H1 (cell line): ENCODE data around the gene ZNF30. TPM values are rescaled to one million over a fixed set of nuclear protein-coding genes. Genes with fewer than 3 reads are reported as not detected.

Source experiments
- CTCF ChIA-PET: fragments of 300-600 bp; sonication (Branson Sonifier 250); formaldehyde crosslinking; loops from one replicate; lab custom pipeline; 2021; ENCODE audit not compliant: partially characterized antibody; lab: Charles Lee
- POLR2A ChIA-PET: fragments of 300-600 bp; sonication (Branson Sonifier 250); formaldehyde crosslinking; loops from one replicate; lab custom pipeline; 2021; ENCODE audit warnings: inconsistent platforms; ENCODE audit not compliant: partially characterized antibody; lab: Charles Lee
- DNase-seq, 2 experiments: peaks; one replicate each; pipeline versions ENCODE4 v3.0.0 to v3.0.0-alpha.2; 2010 to 2022; ENCODE audit warnings: low spot score in 2 of 2, low read depth in 1 of 2, mixed read lengths in 1 of 2
- FAIRE-seq: peaks from 2 replicates; lab custom pipeline; 2011; peaks lifted over from hg19 to GRCh38; lab: Jason Lieb, UNC
- H2AFZ ChIP-seq: 2 replicates; pipeline ENCODE4 v1.8.1; 2012; ENCODE audit warnings: low read length, inconsistent platforms
- H2AK5ac ChIP-seq: 2 replicates; pipeline ENCODE4 v1.6.1; 2013; ENCODE audit warnings: low read depth, low read length
- H2BK120ac ChIP-seq: replicated peaks from 2 replicates; pipeline ENCODE3; 2013; ENCODE audit warnings: low read depth, low read length, inconsistent platforms
- H2BK12ac ChIP-seq: 2 replicates; pipeline ENCODE4 v1.6.1; 2013; ENCODE audit warnings: low read depth, low read length
- H2BK15ac ChIP-seq: 2 replicates; pipeline ENCODE4 v1.6.1; 2013; ENCODE audit warnings: low read length
- H2BK20ac ChIP-seq: 2 replicates; pipeline ENCODE4 v1.6.1; 2013; ENCODE audit warnings: low read length
- H2BK5ac ChIP-seq: 2 replicates; pipeline ENCODE4 v1.6.1; 2013; ENCODE audit warnings: low read depth, low read length
- H3K14ac ChIP-seq: 2 replicates; pipeline ENCODE4 v1.6.1; 2013; ENCODE audit warnings: inconsistent platforms; ENCODE audit not compliant: insufficient read length
- H3K18ac ChIP-seq: 2 replicates; pipeline ENCODE4 v1.6.1; 2013; ENCODE audit warnings: low read length; ENCODE audit errors: extremely low read depth
- H3K23ac ChIP-seq: 2 replicates; pipeline ENCODE4 v1.6.1; 2013; ENCODE audit warnings: inconsistent platforms; ENCODE audit not compliant: insufficient read length
- H3K23me2 ChIP-seq: 2 replicates; pipeline ENCODE4 v1.6.1; 2013; ENCODE audit warnings: low read depth, low read length
- H3K27ac ChIP-seq: 2 replicates; pipeline ENCODE4 v1.6.1; 2011; ENCODE audit warnings: low read depth, low read length, inconsistent platforms
- H3K27me3 ChIP-seq, 4 experiments: replicated peaks in 1 of 4; 1 replicate in 1 of 4; 2 replicates in 3 of 4; pipeline versions ENCODE4 v1.6.1 to v1.8.1; 2011 to 2013; ENCODE audit warnings: low read length in 3 of 4, mild to moderate bottlenecking in 3 of 4, inconsistent platforms in 2 of 4, mixed read lengths in 2 of 4, moderate library complexity in 1 of 4; ENCODE audit not compliant: control insufficient read depth in 3 of 4, insufficient read depth in 3 of 4; ENCODE audit errors: extremely low read depth in 1 of 4
- H3K36me3 ChIP-seq, 4 experiments: 2 replicates each; pipeline versions ENCODE4 v1.6.1 to v1.8.1; 2011 to 2013; ENCODE audit warnings: mild to moderate bottlenecking in 4 of 4, low read length in 3 of 4, moderate library complexity in 2 of 4, control low read depth in 1 of 4, inconsistent platforms in 1 of 4; ENCODE audit not compliant: insufficient read depth in 4 of 4, control insufficient read depth in 2 of 4
- H3K4ac ChIP-seq: replicated peaks from 2 replicates; pipeline ENCODE3; 2013; ENCODE audit warnings: low read length, low read depth, mixed read lengths, inconsistent platforms; ENCODE audit not compliant: insufficient read length
- H3K4me1 ChIP-seq, 4 experiments: replicated peaks in 1 of 4; 1 replicate in 1 of 4; 2 replicates in 3 of 4; pipeline versions ENCODE4 v1.6.1 to v1.8.1; 2011 to 2013; ENCODE audit warnings: low read length in 3 of 4, inconsistent platforms in 2 of 4, mixed read lengths in 1 of 4; ENCODE audit not compliant: insufficient read depth in 4 of 4, control insufficient read depth in 3 of 4
- H3K4me2 ChIP-seq, 2 experiments: 2 replicates each; pipeline versions ENCODE4 v1.6.1 to v1.8.1; 2011 to 2013; ENCODE audit warnings: low read depth in 2 of 2, low read length in 2 of 2, control low read depth in 1 of 2, inconsistent platforms in 1 of 2, mild to moderate bottlenecking in 1 of 2; ENCODE audit not compliant: insufficient read depth in 1 of 2
- H3K4me3 ChIP-seq, 4 experiments: fragments of 200-600, 300-600 bp in 1 of 4; sonication (generic), shearing (Covaris generic), sonication (Bioruptor Twin) in 1 of 4; 2 replicates each; pipeline versions ENCODE4 v1.5.1 to v1.8.1; 2011 to 2016; ENCODE audit warnings: low read length in 4 of 4, low read depth in 3 of 4, control low read depth in 2 of 4, inconsistent platforms in 2 of 4, mild to moderate bottlenecking in 2 of 4, mixed read lengths in 1 of 4, moderate library complexity in 1 of 4; ENCODE audit not compliant: insufficient read depth in 2 of 4; ENCODE audit errors: extremely low read depth in 1 of 4
- H3K56ac ChIP-seq: replicated peaks from 2 replicates; pipeline ENCODE3; 2013; ENCODE audit warnings: low read depth, mild to moderate bottlenecking, mixed read lengths, low read length, inconsistent platforms; ENCODE audit not compliant: insufficient read length
- H3K79me1 ChIP-seq: 2 replicates; pipeline ENCODE4 v1.6.1; 2013; ENCODE audit warnings: low read depth, low read length, control low read depth
- H3K79me2 ChIP-seq, 2 experiments: 2 replicates each; pipeline versions ENCODE4 v1.6.1 to v1.8.1; 2012 to 2013; ENCODE audit warnings: low read length in 2 of 2, mild to moderate bottlenecking in 2 of 2, inconsistent platforms in 1 of 2; ENCODE audit not compliant: insufficient read depth in 2 of 2, control insufficient read depth in 1 of 2
- H3K9ac ChIP-seq, 4 experiments: replicated peaks in 1 of 4; 1 replicate in 1 of 4; 2 replicates in 3 of 4; pipeline versions ENCODE4 v1.6.1 to v1.8.1; 2011 to 2013; ENCODE audit warnings: low read depth in 3 of 4, low read length in 3 of 4, control low read depth in 2 of 4, mild to moderate bottlenecking in 2 of 4, moderate library complexity in 2 of 4, inconsistent platforms in 1 of 4; ENCODE audit errors: extremely low read depth in 1 of 4
- H3K9me3 ChIP-seq, 2 experiments: 2 replicates each; pipeline versions ENCODE4 v1.6.1 to v1.8.1; 2012 to 2013; ENCODE audit warnings: mild to moderate bottlenecking in 2 of 2, moderate library complexity in 2 of 2, control low read depth in 1 of 2, inconsistent platforms in 1 of 2, low read depth in 1 of 2, low read length in 1 of 2, mixed read lengths in 1 of 2; ENCODE audit not compliant: insufficient read depth in 2 of 2
- H4K20me1 ChIP-seq, 2 experiments: replicated peaks in 1 of 2; 2 replicates each; pipeline versions ENCODE3 to v1.8.1; 2011 to 2013; ENCODE audit warnings: inconsistent platforms in 2 of 2, low read length in 2 of 2, mild to moderate bottlenecking in 1 of 2; ENCODE audit not compliant: insufficient read depth in 2 of 2, control insufficient read depth in 1 of 2
- H4K5ac ChIP-seq: 2 replicates; pipeline ENCODE4 v1.6.1; 2013; ENCODE audit warnings: low read length, low read depth, mixed read lengths, inconsistent platforms; ENCODE audit not compliant: insufficient read length
- H4K8ac ChIP-seq: 2 replicates; pipeline ENCODE4 v1.8.0; 2013; ENCODE audit warnings: mild to moderate bottlenecking, moderate library complexity, low read length, inconsistent platforms; ENCODE audit not compliant: insufficient read depth; ENCODE audit errors: extremely low read depth
- H4K91ac ChIP-seq: replicated peaks from 2 replicates; pipeline ENCODE3; 2013; ENCODE audit warnings: low read length, mixed read lengths, inconsistent platforms; ENCODE audit not compliant: insufficient read length
- SP2 ChIP-seq: IDR thresholded peaks from 2 replicates; pipeline ENCODE4 v1.6.1; 2012; ENCODE audit warnings: mild to moderate bottlenecking, low read length, inconsistent platforms
- ZNF274 ChIP-seq: IDR thresholded peaks from 2 replicates; pipeline ENCODE4 v1.7.0; 2012; ENCODE audit warnings: low read length, borderline replicate concordance; ENCODE audit errors: extremely low read depth
- WGBS, 2 experiments: shearing (Covaris generic) in 1 of 2; methylation state at CpG; one replicate each; pipeline versions ENCODE4 v1.1.6 to v1.1.7; 2013 to 2015; ENCODE audit warnings: low lambda C conversion rate in 2 of 2, mixed read lengths in 2 of 2, inconsistent platforms in 1 of 2, low coverage in 1 of 2, missing lambda C conversion rate in 1 of 2; ENCODE audit not compliant: insufficient replicate concordance in 2 of 2, insufficient coverage in 1 of 2, insufficient read length in 1 of 2; ENCODE audit errors: extremely low coverage in 1 of 2, missing lambda C conversion rate in 1 of 2; 5-methylcytosine and 5-hydroxymethylcytosine counted together
- polyA plus RNA-seq, 7 experiments: library from polyadenylated mRNA; depleted of rRNA in 3 of 7; stranded (reverse) in 5 of 7; unstranded in 2 of 7; fragments of >200 nt in 5 of 7; fragments of 200-250 nt in 2 of 7; gene quantifications; 1 replicate in 5 of 7; 2 replicates in 1 of 7; 4 replicates in 1 of 7; pipeline versions ENCODE4 v1.2.1 to v1.2.3, GENCODE V29; 2011 to 2013; ENCODE audit warnings: missing spikeins in 2 of 7, mixed read lengths in 2 of 7
- total RNA-seq: library from RNA; stranded (reverse); fragmentation: NEBNext Ultra II Directional; extraction: Animal tissue kit (Norgen Biotek cat#: 25700); gene quantifications from 2 replicates; pipeline ENCODE4 v1.2.1, GENCODE V29; 2021

The ZNF30 gene
- total and polyA plus RNA-seq, 2 of the 8 experiments (the other 6 are each of a cell fraction or from before 2014, with no cell fraction given), result 2.0 to 4.7 TPM

DNA sequence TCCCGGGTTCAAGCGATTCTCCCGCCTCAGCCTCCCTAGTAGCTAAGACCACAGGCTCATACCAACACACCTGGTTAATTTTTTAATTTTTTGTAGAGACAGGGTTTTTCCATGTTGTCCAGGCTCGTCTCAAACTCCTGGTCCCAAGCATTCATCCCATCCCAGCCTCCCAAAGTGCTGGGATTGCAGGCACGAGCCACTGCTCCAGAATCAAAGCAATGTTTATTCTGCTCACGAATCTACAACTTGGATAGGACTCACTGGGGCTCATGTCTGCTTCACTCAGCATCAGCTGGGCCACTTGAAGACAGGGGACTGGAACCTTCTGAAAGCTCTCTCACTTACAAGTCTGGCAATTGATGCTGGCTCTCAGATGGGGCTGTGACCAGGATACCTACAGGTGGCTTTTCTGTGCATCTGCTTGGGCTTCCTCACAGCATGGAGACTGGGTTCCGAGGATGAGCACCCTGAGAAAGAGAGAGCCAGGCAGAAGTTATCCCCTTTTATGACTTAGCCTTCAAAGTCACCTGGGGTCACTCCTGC lies 45.5 kb downstream of the ZNF30 start:
- H3K27me3 ChIP-seq, result no peaks in the 10 kb centered on the region; a peak in 1 of 7 replicates
- H3K27ac ChIP-seq, result no peak overlapping the region
- H2BK20ac ChIP-seq, result no peak overlapping the region
- 88% methylated on average over 7 of the region's 7 CpGs; no CpG with 5 or more reads in 1 of the 2 experiments for WGBS, 2 experiments
- no peak overlapping the region for H3K9ac ChIP-seq
- peaks cover 0 to 3% (median 0%) of the 10 kb centered on the region in 4 experiments; a peak in 3 of 7 replicates for H3K4me1 ChIP-seq
- DNase-seq (no peak), FAIRE-seq (no peak)
- no peak overlapping the region for H3K4ac ChIP-seq
- no peak overlapping the region for H4K91ac ChIP-seq
- no peak overlapping the region for H3K23ac ChIP-seq
- H3K36me3 ChIP-seq, result 0 out of 8 replicates have a peak, but pooled peaks cover 0 to 3% (median 0%) of the 10 kb centered on the region in 4 experiments
- no peak overlapping the region for H2BK15ac ChIP-seq
- H2BK12ac ChIP-seq, result no peak overlapping the region
- POLR2A ChIA-PET, result interaction anchor here (0.6 to 2.7 kb wide), 8 partner anchors 9 to 58 kb away, joined by 3 to 12 read pairs (median 4); partner anchors contain the start of genes GRAMD1A and SCN1B
- no peaks in the 10 kb centered on the region for H3K79me2 ChIP-seq
- H3K23me2 ChIP-seq, result no peaks in the 10 kb centered on the region; the same call in 1 of the 2 replicates
- H2BK5ac ChIP-seq, result no peak overlapping the region
- H3K18ac ChIP-seq, result no peak overlapping the region
- H4K5ac ChIP-seq, result no peak overlapping the region
- H3K56ac ChIP-seq, result no peak overlapping the region
- no peak overlapping the region for H4K8ac ChIP-seq
- no peak overlapping the region for H3K4me3 ChIP-seq
- no peaks in the 10 kb centered on the region for H4K20me1 ChIP-seq
- no peak overlapping the region for H2AFZ ChIP-seq
- CTCF ChIA-PET, result interaction anchor here (0.6 to 15.1 kb wide), 28 partner anchors 10 to 260 kb away, joined by 3 to 174 read pairs (median 4); partner anchors contain the start of gene ZNF30
- no peak overlapping the region for H2AK5ac ChIP-seq
- TF ChIP-seq SP2 (no peak), ZNF274 (no peak)
- no peak overlapping the region for H3K4me2 ChIP-seq
- peaks cover 7 to 12% of the 10 kb centered on the region in 2 experiments for H3K9me3 ChIP-seq
- H3K79me1 ChIP-seq, result no peaks in the 10 kb centered on the region
- no peak overlapping the region for H2BK120ac ChIP-seq
- H3K14ac ChIP-seq, result no peak overlapping the region
